NB4 (cell line): ENCODE results near the gene MAD2L1.
"Not testable (repeated sequence)": the region's sequence is repeated elsewhere in the genome, so short reads cannot be mapped to it uniquely, and the experiment has no call there.

ENCODE experiments used
- DNase-seq: peaks from one replicate; pipeline ENCODE4 v3.0.0; 2010; ENCODE audit warnings: low read depth
- H3K4me3 ChIP-seq: one replicate; pipeline ENCODE4 v1.5.1; 2011; ENCODE audit warnings: mild to moderate bottlenecking, low read depth, low read length, moderate library complexity
- MYC ChIP-seq: IDR thresholded peaks from 2 replicates; pipeline ENCODE4 v1.6.1; 2011; ENCODE audit warnings: low read depth, low read length
- POLR2A ChIP-seq: IDR thresholded peaks from 2 replicates; pipeline ENCODE4 v1.6.1; 2011; ENCODE audit warnings: mild to moderate bottlenecking; ENCODE audit not compliant: insufficient read length; ENCODE audit errors: extremely low read depth
- TF ChIP-seq, protein P1 (sequence below): IDR thresholded peaks from 2 replicates; pipeline ENCODE4 v1.6.1; 2011; ENCODE audit warnings: low read depth, low read length
- TF ChIP-seq, protein P2 (sequence below): IDR thresholded peaks from one replicate; pipeline ENCODE4 v1.5.1; 2012; ENCODE audit warnings: low read depth, low read length

The MAD2L1 gene

DNA sequence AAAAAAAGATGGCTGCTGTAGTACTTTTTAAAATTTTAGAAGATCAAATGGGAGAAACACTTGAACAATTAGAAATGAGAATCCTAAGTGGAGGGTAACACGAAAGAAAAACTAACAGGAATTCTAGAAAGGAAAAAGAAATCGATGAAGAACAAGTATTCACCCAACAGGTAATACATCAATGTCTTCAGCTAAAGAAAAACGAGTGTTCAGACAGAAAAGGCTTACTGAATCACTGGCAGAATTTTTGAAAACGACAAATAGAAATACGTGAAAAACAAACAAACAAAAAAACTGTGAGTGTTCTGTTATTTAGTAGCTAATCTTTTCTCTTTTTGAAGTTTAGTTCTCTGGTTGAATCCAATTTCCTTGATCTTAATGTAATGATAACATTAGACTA lies 1.8 kb downstream of the MAD2L1 start:
- TF ChIP-seq, protein P1, sequence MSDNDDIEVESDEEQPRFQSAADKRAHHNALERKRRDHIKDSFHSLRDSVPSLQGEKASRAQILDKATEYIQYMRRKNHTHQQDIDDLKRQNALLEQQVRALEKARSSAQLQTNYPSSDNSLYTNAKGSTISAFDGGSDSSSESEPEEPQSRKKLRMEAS: no peak
- TF ChIP-seq MYC (no peak), POLR2A (no peak)
- TF ChIP-seq, protein P2, sequence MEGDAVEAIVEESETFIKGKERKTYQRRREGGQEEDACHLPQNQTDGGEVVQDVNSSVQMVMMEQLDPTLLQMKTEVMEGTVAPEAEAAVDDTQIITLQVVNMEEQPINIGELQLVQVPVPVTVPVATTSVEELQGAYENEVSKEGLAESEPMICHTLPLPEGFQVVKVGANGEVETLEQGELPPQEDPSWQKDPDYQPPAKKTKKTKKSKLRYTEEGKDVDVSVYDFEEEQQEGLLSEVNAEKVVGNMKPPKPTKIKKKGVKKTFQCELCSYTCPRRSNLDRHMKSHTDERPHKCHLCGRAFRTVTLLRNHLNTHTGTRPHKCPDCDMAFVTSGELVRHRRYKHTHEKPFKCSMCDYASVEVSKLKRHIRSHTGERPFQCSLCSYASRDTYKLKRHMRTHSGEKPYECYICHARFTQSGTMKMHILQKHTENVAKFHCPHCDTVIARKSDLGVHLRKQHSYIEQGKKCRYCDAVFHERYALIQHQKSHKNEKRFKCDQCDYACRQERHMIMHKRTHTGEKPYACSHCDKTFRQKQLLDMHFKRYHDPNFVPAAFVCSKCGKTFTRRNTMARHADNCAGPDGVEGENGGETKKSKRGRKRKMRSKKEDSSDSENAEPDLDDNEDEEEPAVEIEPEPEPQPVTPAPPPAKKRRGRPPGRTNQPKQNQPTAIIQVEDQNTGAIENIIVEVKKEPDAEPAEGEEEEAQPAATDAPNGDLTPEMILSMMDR: no peak
- peak overlapping the region; percentile 94 for H3K4me3 ChIP-seq
- no peak for DNase-seq

- not testable (repeated sequence) for DNase-seq
- peak overlapping the region; percentile 94 for H3K4me3 ChIP-seq
These were observed 2.9 kb downstream of the MAD2L1 start for GRCh38 chr4:120063711-120064110.

DNA sequence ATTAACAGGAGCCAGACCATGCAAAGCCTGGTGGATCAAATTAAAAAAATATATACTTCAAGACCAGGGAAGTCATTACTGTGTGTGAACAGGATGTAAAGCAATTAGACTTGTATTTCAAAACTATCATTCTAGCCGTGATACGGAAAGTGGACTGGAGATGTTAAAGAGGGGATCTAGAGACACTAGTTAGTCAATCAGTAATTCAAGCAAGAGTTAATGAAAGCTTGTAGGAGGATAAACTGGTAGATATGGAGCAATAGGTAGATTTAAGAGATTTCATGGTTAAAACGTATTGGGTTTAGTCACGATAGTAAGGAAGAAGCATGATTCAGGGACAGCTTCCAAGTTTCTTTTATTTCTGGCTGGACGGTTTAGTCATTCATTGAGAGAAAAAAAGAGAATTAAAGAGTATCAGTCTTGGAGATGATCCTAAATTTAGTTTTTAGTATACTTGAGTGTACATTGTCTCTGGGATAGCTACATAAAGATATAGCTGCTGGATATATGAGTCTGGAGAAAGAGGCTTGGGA lies 3.9 kb downstream of the MAD2L1 start:
- H3K4me3 ChIP-seq: peak overlapping the region; percentile 44
- TF ChIP-seq, protein P1: no peak
- TF ChIP-seq, protein P2: no peak
- no peak for TF ChIP-seq MYC
- TF ChIP-seq POLR2A: no peak
- DNase-seq: no peak

- DNase-seq: no peak
- TF ChIP-seq, protein P1: no peak
- H3K4me3 ChIP-seq: no peak overlapping the region
These were observed 7.6 kb downstream of the MAD2L1 start for GRCh38 chr4:120059036-120059435.

- DNase-seq: no peak
- no peak overlapping the region for H3K4me3 ChIP-seq
- TF ChIP-seq MYC (no peak), POLR2A (no peak)
- TF ChIP-seq, protein P1: no peak
- TF ChIP-seq, protein P2: no peak
These were observed 9.2 kb downstream of the MAD2L1 start for GRCh38 chr4:120057416-120057815.

DNA sequence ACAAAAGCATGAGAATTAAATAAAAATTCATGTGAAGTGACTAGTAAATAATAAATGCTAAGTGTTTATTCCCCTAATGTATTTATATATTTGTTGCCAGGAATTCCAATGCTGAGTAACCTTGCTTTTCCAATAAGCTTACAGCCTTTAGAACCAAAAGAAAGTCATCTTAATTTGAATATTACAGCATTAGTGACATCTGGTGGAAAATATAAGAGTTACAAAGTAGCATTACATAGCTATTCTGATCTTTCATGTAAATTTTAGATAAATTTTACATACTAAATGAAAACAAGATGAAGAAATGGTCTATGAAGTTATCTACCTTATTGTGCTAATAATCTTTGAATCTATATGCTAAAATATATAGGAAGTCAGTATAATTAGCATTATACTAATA lies 10.4 kb downstream of the MAD2L1 start:
- TF ChIP-seq, protein P2: no peak
- TF ChIP-seq, protein P1: no peak
- TF ChIP-seq MYC (no peak), POLR2A (no peak)
- no peak overlapping the region for H3K4me3 ChIP-seq
- no peak for DNase-seq

DNA sequence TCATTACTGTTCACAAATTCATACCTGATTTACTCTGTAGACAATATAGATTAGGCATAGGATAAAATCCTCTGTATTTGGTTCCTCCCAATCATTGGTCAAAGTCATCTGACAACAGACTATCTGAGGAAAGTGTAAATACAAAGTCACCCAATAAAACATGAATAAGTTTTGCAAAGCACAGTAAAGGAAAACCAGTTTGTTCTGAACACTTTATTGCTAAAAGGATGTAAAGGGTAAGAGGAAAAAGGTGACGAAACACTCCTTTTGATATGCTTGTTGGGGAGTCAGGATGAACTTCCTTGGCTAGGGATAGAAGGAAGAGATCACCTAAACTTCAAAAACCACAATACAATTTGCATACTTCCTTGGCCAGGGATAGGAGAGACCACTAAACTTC lies 10.9 kb downstream of the MAD2L1 start:
- DNase-seq: no peak
- no peak overlapping the region for H3K4me3 ChIP-seq
- TF ChIP-seq, protein P1: no peak
- TF ChIP-seq, protein P2: no peak
- no peak for TF ChIP-seq MYC
- no peak for TF ChIP-seq POLR2A
